ENCODE measurements around the gene SCNN1B. TPM values are rescaled to one million over a fixed set of nuclear protein-coding genes. Genes with fewer than 3 reads are reported as not detected.

Gene SCNN1B
- polyA plus RNA-seq, 1 donor from 2014 or later: not detected

GRCh38 chr16:23362460-23363317, 60.6 kb downstream of the SCNN1B start:
- H3K4me2 ChIP-seq (ENCODE audit: low read length): no peak overlapping the region
- no peak overlapping the region for H3K4me3 ChIP-seq (ENCODE audit: low read length)
- no peak overlapping the region for H2AFZ ChIP-seq (ENCODE audit: low read depth, low read length)

More at GRCh38 chr16:23362460-23363317, 60.6 kb downstream of the SCNN1B start:
- H3K79me2 ChIP-seq (replicated peaks; ENCODE audit: insufficient read depth, low read length): no peaks in the 10 kb centered on the region
- no peaks in the 10 kb centered on the region for H3K36me3 ChIP-seq (ENCODE audit: insufficient read depth, low read length)
- no peaks in the 10 kb centered on the region for H3K27me3 ChIP-seq (ENCODE audit: insufficient read depth, low read depth, low read length)
- H3K9ac ChIP-seq (ENCODE audit: low read length): no peak overlapping the region
- no peak overlapping the region for H3K27ac ChIP-seq (ENCODE audit: low read length)
- H3F3A ChIP-seq (ENCODE audit: insufficient read depth, low read length, poor library complexity, severe bottlenecking): no peaks in the 10 kb centered on the region
- H4K20me1 ChIP-seq (ENCODE audit: insufficient read depth): no peaks in the 10 kb centered on the region
- TF ChIP-seq EZH2 (IDR thresholded peaks at IDR 0.05; ENCODE audit: borderline replicate concordance, insufficient read depth, low read length, poor library complexity, severe bottlenecking) (no peak), CTCF (IDR thresholded peaks at IDR 0.05; ENCODE audit: poor library complexity, severe bottlenecking) (no peak), TAF1 (IDR thresholded peaks at IDR 0.05; ENCODE audit: low read depth) (no peak), POLR2AphosphoS5 (IDR thresholded peaks at IDR 0.05) (no peak), EP300 (conservative IDR thresholded peaks at IDR 0.05; ENCODE audit: poor library complexity, severe bottlenecking) (no peak), SMC3 (conservative IDR thresholded peaks at IDR 0.05; ENCODE audit: poor library complexity) (no peak), MXI1 (conservative IDR thresholded peaks at IDR 0.05; ENCODE audit: poor library complexity, severe bottlenecking) (no peak), RAD21 (conservative IDR thresholded peaks at IDR 0.05) (no peak), REST (IDR thresholded peaks at IDR 0.05; ENCODE audit: borderline replicate concordance) (no peak)
- H3K9me2 ChIP-seq (ENCODE audit: insufficient read depth, low read length): no peaks in the 10 kb centered on the region
- H3K9me3 ChIP-seq (ENCODE audit: low read length): no peaks in the 10 kb centered on the region
